ENCODE measurements around the gene SIGLEC15.
"Not testable (repeated sequence)": the region's sequence is repeated elsewhere in the genome, so short reads cannot be mapped to it uniquely, and the experiment has no call there.

The SIGLEC15 gene, protein sequence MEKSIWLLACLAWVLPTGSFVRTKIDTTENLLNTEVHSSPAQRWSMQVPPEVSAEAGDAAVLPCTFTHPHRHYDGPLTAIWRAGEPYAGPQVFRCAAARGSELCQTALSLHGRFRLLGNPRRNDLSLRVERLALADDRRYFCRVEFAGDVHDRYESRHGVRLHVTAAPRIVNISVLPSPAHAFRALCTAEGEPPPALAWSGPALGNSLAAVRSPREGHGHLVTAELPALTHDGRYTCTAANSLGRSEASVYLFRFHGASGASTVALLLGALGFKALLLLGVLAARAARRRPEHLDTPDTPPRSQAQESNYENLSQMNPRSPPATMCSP

DNA sequence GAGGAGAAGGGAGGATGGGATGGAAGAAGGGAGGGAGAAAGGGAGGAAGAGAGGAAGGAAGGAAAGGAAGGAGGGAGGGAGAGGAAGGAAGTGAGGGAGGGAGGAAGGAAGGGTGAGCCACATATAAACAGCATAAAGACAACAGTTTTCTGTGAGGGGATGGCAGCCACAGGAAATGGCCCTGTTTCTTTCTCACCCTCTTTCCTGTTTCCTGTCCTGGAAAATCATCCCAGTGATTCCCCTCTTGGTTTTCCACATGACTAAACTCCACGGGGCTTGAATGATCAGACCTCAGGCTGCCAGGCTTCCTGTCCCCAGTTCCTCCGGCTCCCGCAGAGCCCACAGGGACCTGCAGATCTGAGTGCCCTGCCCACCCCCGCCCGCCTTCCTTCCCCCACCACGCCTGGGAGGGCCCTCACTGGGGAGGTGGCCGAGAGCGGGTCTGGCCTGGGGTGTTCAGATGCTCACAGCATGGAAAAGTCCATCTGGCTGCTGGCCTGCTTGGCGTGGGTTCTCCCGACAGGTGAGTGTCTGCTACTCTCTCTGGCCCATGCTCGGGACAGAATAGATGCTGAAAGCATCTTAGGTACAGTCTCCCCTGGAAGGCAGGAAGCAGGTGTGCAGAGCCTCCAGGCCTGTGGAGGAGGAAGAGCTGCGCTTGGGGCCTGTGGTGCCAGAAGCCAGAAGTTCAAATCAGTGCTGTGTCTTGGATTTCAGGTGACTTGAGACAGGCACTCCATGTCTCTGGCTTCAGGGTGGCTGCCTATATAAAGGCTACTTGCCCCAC, at the start of gene SIGLEC15:
Gene SIGLEC15 (plus strand): TSS at position 418 of the 787 bp plus-strand sequence. CDS start 54 bp downstream, at position 472.
- no peak for DNase-seq (ENCODE audit: low spot score)

DNA sequence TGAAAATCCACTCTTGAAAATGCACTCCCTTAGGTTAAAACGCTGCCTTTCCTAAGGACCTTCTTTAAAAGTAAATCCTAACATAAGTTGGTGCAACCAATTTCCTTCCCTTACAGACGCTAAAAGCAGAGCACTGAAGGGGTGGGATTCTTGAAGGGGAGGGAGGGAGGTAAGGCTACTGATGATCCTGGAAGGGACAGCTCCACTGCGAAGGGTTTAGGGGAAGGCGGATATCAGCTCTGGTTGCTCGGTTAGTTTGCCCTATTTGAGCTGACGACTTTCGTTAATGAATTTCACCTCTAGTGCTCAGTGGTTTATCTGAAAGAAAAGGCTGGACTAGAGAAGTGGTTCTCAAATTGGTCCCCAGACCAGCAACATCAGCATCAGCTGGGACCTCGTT, 49.7 kb upstream of the SIGLEC15 start:
- DNase-seq (ENCODE audit: low spot score): no peak

DNA sequence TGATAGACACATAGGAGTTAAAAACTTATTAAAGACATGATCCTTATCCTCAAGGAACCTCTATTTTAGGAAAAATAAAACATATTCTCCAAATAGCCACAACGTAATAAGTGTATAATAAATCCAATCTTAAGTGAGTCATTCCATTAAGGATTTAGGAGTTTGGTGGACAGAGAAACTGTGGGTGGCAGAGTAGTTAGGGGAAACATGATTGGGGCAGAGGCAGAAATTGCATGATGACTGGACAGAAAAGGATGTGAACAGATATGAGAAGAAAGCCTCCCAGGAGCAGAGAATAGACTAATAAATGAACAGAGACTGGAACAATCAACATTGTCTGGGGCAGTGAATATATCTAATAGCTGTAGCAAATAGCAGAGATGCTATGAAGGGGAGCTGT, 48.1 kb upstream of the SIGLEC15 start:
- no peak for DNase-seq (ENCODE audit: low spot score)

DNA sequence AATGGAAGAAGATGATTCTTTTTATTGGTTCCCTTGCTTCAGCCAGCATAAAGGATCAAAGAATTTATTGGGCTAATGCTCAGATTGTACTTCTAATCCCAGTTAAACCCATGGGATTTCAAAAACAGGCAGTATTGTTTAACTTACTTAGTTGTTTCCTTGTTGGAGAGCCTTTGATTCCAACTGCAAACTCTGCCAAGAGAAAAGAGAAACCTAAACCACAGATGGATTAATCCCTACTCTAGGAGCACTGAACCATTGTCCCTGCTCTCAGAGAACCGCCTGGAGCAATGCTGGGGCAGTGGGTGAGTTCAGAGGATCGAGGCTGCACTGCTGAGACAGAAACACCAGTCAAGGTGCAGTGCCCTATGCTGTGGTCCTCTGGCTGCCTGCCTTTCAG, 44.9 kb upstream of the SIGLEC15 start:
- DNase-seq (ENCODE audit: low spot score): no peak

DNA sequence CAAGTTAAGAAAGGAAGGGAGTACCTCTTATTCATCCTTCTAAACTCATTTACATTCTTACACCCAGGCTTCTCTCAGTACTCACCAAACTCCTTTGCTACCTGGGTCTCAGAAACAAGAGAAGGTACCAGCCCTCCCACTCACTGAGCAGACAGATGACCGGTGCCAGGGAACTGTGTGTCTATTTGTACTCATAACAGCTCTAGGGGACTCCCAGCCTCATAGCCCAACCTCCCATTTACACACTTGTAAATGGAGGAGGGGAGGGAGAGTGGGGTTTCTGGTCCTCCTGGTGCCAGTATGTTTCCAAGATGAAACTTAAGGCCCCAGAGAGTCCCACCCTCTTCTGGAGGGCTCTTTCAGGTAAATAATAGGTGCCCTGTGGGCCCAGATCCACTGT, 42.8 kb upstream of the SIGLEC15 start:
- no peak for DNase-seq (ENCODE audit: low spot score)

DNA sequence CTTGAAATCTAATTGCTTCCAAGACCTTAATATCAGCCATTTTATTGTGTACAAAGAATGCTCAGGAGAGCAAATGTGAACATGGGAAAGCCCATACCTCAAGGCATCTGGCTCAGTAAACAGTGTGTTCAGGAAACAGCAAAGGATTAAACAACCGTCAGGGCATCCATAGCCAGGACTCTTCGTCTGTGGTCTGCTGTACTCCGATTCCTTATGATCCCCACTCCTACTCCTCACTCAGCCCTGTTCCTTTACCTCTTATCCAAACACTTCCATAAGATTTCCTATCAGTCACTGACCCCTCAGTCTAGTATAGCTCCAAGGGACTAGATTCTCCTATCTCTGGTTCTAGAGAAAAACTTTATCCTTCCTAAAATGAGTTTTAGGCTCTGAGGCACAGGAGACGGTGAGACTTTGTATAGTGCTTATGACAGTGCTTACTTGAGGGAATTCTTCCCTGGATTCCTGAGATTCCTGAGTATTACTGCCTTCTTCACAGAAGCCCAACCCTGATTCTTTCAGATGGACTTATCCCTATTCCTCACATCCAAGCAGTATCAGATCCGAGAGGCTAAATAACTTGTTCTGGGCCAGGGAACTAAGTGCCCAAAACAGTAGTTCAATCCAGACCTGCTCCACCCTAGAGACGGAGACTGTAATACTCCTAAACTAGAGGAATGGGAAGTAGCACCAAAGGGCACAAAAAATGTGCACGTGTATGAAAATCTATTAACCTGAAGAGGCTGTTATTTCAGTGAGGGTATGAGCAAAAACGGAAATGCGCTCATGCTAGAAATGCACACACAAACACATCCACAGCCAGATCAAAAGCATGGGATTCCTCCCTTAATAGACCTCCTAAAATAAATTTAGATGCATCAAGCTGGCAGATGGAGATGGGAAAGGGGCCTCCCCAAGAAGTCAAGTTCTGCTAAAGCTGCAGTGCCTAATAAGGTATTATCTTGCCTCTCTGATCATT, 42.1 kb upstream of the SIGLEC15 start:
- DNase-seq (ENCODE audit: low spot score): no peak

DNA sequence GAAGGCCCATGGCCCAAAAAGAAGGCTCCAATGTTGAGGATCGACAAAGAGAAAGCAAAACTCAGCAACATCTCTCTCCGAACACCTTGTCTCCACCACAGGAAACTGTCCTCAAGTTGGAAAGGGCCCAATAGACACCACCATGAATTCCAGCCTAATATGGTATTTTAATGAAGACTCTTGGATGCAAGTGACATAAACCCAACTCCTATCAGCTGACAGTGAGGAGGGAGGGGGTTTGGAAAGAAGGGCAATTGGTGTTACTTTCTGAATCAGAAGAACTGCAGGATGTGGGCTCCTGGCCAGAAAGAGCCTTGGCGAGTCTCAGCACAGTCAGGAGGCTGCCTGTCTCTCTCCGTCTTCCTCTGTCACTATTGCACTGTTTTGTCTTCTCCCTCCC, 40.3 kb upstream of the SIGLEC15 start:
- peak; percentile 20 for DNase-seq (ENCODE audit: low spot score)

DNA sequence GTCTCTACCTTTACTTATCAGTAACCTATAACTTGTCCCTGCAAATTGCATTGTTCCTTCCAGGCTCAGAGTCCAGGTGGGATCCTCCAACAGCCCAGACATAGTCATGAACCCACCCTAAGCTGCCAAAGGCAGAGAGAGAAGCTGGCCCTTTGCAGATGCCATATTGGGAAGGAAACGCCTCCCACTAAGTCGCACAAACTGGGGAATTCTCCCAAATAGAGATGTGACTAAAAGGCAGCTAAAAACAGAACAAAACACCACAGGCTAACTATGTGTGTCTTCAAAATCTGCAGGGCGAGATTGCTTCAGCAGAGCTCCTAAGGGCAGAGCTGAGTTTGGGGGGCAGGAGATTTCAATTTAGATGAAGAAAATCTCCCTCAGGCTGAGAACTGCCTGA, 38.5 kb upstream of the SIGLEC15 start:
- no peak for DNase-seq (ENCODE audit: low spot score)

DNA sequence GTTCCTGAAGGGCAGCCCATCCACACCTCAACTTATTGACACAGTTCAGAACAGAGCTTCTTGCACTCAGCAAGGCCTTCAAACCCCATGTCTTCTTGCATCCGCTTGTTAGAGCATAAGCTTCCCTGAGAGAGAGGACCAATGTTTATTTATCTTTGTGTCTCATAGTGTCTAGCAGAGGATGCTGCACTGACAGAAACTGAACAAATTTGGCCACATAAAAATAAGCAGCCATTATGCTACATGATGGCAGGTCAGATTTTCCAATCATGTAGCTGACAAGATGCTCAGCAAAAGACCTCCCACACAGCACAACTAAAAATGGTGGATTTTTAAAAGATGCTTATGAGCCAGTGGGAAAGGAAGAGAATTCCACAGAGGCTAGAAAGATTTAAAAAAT, 38.1 kb upstream of the SIGLEC15 start:
- no peak for DNase-seq (ENCODE audit: low spot score)

DNA sequence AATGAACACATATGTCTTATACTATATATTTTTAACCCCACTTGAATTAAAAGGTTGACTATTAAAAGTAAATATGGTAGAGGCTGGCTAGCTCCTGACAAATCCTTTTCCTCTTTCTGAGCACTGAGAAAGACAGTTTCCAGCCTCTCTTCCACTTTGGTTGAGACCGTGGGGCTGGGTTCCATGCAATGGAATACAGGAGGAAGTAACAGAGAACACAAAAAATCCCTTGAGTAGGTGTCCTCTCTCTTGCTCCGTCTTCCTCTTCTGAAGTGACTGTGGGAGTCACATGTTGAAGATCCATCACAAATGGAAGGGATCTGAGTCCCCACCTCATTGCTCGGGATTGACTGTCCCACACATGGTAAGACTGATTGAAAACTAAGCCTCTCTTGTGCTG, 36.6 kb upstream of the SIGLEC15 start:
- DNase-seq (ENCODE audit: low spot score): no peak

DNA sequence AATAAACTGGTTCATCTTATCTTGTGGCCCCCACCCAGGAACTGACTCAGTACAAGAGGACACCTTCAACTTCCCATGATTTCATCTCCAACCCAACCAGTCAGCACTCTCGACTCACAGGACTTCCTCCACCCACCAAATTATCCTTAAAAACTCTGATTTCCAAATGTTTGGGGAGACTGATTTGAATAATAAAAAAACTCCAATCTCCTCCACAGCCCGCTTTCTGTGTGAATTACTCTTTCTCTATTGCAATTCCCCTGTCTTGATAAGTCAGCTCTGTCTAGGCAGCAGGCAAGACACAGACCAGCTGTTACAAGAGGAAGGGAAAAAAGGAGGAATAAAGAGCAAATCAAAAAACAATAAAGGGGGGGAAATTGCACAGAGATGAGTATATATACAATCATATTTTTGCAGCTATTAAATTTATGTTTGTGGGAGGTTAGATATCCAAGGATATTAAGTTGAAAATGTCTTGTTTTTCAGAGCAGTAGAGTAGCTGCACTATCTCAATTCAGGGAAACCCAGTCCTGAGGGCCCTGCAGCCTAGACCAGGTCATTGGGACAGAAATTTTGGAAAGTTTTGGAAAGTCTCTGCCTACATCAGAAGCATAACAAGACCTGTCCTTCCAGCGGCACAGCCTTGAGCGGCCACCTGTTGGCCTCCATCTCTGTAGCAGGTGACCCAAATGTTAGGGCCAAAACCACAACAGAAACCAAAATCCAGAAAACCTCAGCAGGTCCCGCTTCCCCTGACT, 32.8 kb upstream of the SIGLEC15 start:
- DNase-seq (ENCODE audit: low spot score): no peak

DNA sequence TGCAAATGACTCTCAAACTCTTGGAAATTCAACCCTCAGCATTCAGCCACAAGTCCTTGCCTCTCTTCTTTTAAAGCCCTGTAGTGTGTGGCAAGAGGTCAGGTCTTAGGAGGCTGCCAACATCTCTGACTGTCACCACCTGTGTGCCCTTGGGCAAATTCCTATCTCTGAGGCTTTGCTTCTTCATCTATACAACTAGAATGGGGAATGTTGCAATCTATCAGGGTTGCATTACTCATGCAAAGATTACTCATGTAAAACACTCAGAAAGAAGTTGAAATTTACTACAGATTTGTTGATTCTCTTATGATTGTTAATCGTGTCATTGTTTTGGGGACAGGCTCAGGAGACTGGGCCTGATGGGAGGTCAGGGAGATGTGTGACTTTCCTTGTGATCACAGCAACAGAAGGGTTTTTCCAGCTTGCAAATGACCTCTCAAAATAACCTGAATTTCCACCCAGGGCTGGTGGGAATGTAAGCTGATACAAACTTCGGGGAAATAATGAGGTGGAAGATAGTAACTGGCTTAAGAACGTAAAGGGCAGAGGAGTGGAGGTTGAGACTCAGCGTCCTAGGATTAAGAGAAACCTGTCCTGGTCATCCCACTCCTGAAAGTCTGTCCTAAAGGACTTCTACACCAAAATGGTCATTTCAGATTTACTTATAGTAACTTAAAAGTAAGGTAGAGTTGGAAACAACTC, 32.1 kb upstream of the SIGLEC15 start:
- DNase-seq (ENCODE audit: low spot score): no peak

DNA sequence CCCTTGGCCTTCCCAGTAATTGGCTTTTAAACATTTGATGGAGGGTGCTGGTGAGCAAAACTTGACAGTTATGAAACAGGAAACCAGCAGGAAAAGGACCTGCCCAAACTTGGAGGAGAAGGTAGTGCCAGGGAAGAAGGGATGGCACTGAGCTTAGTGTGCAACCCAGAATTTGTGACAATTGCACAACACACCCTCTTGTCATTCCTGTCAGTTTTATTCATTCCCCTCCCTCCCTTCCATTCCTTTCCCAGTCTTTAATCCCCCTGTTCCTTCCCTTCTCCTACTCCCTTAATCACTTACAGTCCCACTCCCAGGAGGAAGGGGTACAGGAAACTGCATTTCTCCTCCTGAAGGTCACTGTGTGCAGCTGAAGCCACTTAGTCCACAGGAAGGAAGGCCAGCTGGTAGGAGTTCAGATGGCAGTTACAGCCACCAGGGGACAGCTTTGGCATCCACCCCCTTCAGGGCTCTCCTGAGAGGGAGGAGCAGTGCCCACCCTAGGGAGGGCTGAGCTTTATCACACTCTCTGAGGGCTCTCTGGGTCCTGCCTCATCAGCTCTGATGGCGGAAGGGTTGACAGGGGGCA, 24.0 kb upstream of the SIGLEC15 start:
- DNase-seq (ENCODE audit: low spot score): no peak

DNA sequence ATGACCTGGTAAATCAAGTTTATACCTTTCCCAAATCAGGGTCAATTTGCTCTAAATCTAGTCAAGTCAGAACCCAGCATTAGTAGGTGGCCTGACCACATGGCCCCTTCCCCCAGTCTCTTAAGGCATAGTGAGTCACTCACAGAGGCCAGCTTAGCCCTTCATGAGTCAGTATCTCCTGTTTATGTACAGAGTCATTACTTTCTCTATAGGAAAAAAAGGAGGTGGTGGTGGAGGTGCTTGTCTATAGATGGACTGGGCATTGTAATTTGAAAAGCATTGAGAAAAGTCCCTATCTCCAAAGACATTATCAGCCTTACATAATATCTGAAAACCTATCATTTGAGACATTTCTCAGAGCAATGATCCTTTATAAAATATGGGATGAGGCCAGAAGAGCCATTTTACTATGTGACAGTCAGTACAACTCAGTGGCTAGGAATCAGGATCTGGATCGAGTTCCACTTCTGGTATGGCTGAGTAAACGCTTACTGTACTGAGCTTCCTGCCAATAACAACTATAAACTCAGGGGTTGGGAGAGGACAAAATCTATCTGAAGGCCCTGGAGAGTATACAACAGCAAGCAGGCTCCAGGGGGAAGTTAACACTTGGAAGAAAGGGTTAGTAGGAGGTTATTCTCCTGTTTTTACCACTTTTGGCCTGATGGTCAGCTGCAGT, 22.5 kb upstream of the SIGLEC15 start:
- DNase-seq (ENCODE audit: low spot score): no peak

DNA sequence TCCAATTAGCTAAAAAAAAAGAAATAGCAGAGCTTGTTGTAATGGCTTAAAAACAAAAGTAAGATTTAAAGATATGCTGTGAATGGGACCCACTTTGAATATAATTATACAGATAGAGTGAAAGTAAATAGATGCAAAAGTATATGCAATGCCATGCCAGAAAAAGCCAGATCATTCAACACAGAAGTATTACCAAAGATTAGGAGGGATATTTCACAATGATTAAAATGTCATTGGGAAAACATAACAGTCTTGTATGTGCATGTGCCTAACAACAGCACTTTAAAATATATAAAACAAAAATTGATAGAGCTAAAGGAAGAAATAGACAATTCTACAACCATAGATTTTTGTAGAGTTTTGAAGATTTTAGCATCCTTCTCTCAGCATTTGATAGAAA, 19.9 kb upstream of the SIGLEC15 start:
- DNase-seq (ENCODE audit: low spot score): no peak

DNA sequence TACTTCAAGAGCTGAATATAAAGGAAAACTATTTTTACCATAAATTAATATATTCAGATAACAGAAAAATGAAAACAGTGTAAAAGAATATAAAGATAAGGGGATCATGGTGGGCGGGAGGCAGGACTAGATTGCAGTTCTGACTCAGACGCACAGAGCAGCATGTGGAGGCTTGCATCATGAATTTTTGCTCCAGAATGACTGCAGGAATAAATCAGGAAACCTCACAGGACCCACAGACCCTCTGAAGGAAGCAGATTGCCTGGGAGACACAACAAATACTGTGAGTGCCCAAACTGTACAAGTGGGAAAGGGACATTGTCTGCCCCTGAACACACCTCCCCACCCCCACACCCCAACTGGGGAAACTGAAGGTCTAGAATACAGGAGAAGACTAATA, 19.2 kb upstream of the SIGLEC15 start:
- DNase-seq (ENCODE audit: low spot score): no peak

DNA sequence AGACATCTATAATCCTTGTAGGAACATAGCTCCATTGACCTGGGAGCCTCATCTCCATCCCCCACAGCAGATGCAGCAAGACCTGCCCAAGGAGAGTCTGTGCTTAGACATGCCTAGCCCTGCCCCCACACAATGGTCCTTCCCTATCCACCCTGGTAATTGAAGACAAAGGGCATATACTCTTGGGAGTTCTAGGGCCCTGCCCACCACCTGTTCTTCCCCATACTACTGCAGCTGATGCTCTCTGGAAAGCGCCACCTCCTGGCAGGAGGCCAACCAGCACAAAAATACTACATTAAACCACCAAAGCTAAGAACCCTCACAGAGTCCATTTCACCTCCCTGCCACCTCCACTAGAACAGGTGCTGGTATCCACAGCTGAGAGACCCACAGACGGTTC, 18.3 kb upstream of the SIGLEC15 start:
- DNase-seq (ENCODE audit: low spot score): peak; percentile 18

DNA sequence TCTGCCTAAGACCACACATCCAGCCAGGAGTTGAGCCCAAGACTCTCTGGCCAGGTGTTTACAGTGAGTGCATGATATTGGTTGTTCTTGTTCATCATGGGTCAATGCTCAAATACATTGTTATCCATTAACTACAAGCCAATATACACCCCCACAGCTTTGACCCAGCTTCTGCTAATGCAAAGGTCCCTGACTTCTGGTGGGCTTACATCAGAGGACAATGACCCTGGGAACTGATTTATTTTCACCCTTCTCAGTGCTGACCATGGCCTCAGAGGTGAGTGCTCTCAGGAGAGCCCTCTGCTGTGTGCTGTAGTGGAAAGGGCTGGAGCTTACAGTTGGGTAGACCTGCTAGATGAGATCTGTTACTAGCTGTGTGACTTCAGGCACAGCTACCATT, 10.7 kb upstream of the SIGLEC15 start:
- not testable (repeated sequence) for DNase-seq (ENCODE audit: low spot score)

DNA sequence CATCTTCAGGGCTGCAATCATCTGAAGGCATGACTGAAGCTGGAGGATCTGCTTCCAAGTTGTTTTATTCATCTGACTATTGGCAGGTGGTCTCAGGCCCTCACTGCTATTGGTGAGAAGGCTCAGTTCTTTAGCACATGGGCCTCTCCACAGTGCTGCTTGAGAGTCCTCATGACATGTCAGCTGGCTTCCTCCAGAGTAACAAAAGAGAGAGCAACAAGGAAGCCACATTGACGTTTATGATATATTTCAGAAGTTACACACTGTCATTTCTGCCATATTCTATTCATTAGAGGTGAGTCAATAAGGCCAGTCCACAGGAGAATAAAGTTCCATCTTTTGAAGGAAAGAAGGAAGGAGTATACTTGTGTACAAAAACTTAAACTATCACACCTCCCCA, 7.9 kb upstream of the SIGLEC15 start:
- no peak for DNase-seq (ENCODE audit: low spot score)

DNA sequence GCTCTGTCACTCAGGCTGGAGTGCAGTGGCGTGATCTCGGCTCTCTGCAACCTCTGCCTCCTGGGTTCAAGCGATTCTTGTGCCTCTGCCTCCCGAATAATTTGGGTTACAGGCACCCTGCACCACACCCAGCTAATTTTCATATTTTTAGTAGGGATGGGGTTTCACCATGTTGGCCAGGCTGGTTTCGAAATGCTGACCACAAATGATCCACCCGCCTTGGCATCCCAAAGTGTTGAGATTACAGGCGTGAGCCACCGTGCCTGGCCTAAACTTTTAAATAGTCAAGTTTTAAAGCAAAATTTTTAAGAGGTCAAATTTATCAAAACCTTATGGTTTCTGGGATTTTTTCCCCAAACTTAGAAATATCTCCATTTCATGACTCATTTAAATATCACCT, 6.7 kb upstream of the SIGLEC15 start:
- DNase-seq (ENCODE audit: low spot score): not testable (repeated sequence)
